SK-N-SH treated with all-trans-retinoic acid at 6 μM for 48 hours (cell line): ENCODE data around the gene NRBF2.

Source experiments
- ATAC-seq: fragments of 200-7000 bp; cut with Tn5 transposase; 3 replicates; pipeline ENCODE4 v1.9.1; 2020; ENCODE audit warnings: mild to moderate bottlenecking, moderate library complexity
- ARNTL ChIP-seq: fragments of 450-650 bp; formaldehyde crosslinking; IDR thresholded peaks from 2 replicates; pipeline ENCODE4 v1.5.0; 2020; ENCODE audit warnings: low read depth, mild to moderate bottlenecking, moderate library complexity, borderline replicate concordance
- BACH2 ChIP-seq: fragments of 250-450 bp; sonication (Bioruptor Pico); IDR thresholded peaks from 2 replicates; pipeline ENCODE4 v1.9.0; 2021; ENCODE audit warnings: mild to moderate bottlenecking, borderline replicate concordance
- CREB5 ChIP-seq: fragments of 250-450 bp; sonication (Bioruptor Pico); IDR thresholded peaks from 2 replicates; pipeline ENCODE4 v1.5.1; 2020; ENCODE audit warnings: low read depth, mild to moderate bottlenecking, moderate library complexity
- CSDC2 ChIP-seq: fragments of 250-450 bp; sonication (Bioruptor Pico); IDR thresholded peaks from 2 replicates; pipeline ENCODE4 v1.5.0; 2020; ENCODE audit warnings: mild to moderate bottlenecking, moderate library complexity
- CSRNP3 ChIP-seq: fragments of 250-450 bp; sonication (Bioruptor Pico); IDR thresholded peaks from 2 replicates; pipeline ENCODE4 v1.5.1; 2021; ENCODE audit warnings: mild to moderate bottlenecking, moderate library complexity
- ESRRG ChIP-seq: fragments of 250-450 bp; sonication (Bioruptor Pico); IDR thresholded peaks from 2 replicates; pipeline ENCODE4 v1.6.1; 2021; ENCODE audit warnings: mild to moderate bottlenecking
- GLIS3 ChIP-seq: fragments of 250-450 bp; sonication (Bioruptor Pico); IDR thresholded peaks from 2 replicates; pipeline ENCODE4 v1.5.0; 2020; ENCODE audit warnings: mild to moderate bottlenecking, moderate library complexity
- ISL1 ChIP-seq: fragments of 250-450 bp; sonication (Bioruptor Pico); IDR thresholded peaks from 2 replicates; pipeline ENCODE4 v2.1.2; 2022; ENCODE audit warnings: mild to moderate bottlenecking, moderate library complexity
- OSR1 ChIP-seq: fragments of 250-450 bp; sonication (Bioruptor Pico); IDR thresholded peaks from 2 replicates; pipeline ENCODE4 v1.8.0; 2022; ENCODE audit warnings: moderate library complexity, mild to moderate bottlenecking, inconsistent platforms
- PATZ1 ChIP-seq: fragments of 250-450 bp; sonication (Bioruptor Pico); IDR thresholded peaks from 2 replicates; pipeline ENCODE4 v1.8.0; 2020; ENCODE audit warnings: mild to moderate bottlenecking, moderate library complexity, borderline replicate concordance
- POU6F1 ChIP-seq: fragments of 250-450 bp; sonication (Bioruptor Pico); IDR thresholded peaks from 2 replicates; pipeline ENCODE4 v1.8.0; 2021; ENCODE audit warnings: low read depth, mild to moderate bottlenecking, moderate library complexity, borderline replicate concordance
- RARB ChIP-seq: fragments of 250-450 bp; sonication (Bioruptor Pico); IDR thresholded peaks from 2 replicates; pipeline ENCODE4 v1.8.0; 2021; ENCODE audit warnings: mild to moderate bottlenecking, moderate library complexity
- SNAI2 ChIP-seq: fragments of 250-450 bp; sonication (Bioruptor Pico); IDR thresholded peaks from 2 replicates; pipeline ENCODE4 v1.5.0; 2020; ENCODE audit warnings: mild to moderate bottlenecking, moderate library complexity
- TCF4 ChIP-seq: fragments of 250-450 bp; sonication (Bioruptor Pico); IDR thresholded peaks from 2 replicates; pipeline ENCODE4 v1.8.0; 2021; ENCODE audit warnings: mild to moderate bottlenecking, moderate library complexity, borderline replicate concordance
- ZC3H10 ChIP-seq: fragments of 250-450 bp; sonication (Bioruptor Pico); IDR thresholded peaks from 2 replicates; pipeline ENCODE4 v1.5.1; 2021; ENCODE audit warnings: mild to moderate bottlenecking, moderate library complexity
- ZFP3 ChIP-seq: fragments of 250-450 bp; sonication (Bioruptor Pico); IDR thresholded peaks from 2 replicates; pipeline ENCODE4 v1.5.0; 2020; ENCODE audit warnings: mild to moderate bottlenecking, moderate library complexity
- ZFP30 ChIP-seq: fragments of 450-650 bp; formaldehyde crosslinking; IDR thresholded peaks from 2 replicates; pipeline ENCODE4 v1.5.0; 2022; ENCODE audit warnings: mild to moderate bottlenecking, moderate library complexity
- ZNF565 ChIP-seq: fragments of 450-650 bp; formaldehyde crosslinking; conservative IDR thresholded peaks from 2 replicates; pipeline ENCODE4 v1.5.0; 2020; ENCODE audit warnings: low read depth, mild to moderate bottlenecking, moderate library complexity
- ZNF8 ChIP-seq: fragments of 450-650 bp; formaldehyde crosslinking; IDR thresholded peaks from 2 replicates; pipeline ENCODE4 v1.5.0; 2020; ENCODE audit warnings: mild to moderate bottlenecking, moderate library complexity

NRBF2 gene

GRCh38 chr10:63168821-63169462, 35.8 kb downstream of the NRBF2 start:
- TF ChIP-seq BACH2 (CRISPR knock-in tag) (no peak), ZNF8 (no peak), ZFP30 (no peak), ZC3H10 (CRISPR knock-in tag) (no peak), ARNTL (CRISPR knock-in tag) (no peak), CREB5 (no peak)
- no peak for ATAC-seq

GRCh38 chr10:63169624-63170023, 36.5 kb downstream of the NRBF2 start:
- ATAC-seq: peak; percentile 33; the same call in 1 of the 3 replicates
- TF ChIP-seq CSRNP3 (CRISPR knock-in tag): no peak
- TF ChIP-seq ZC3H10 (CRISPR knock-in tag): no peak
- no peak for TF ChIP-seq ESRRG (CRISPR knock-in tag)
- TF ChIP-seq PATZ1: no peak
- TF ChIP-seq GLIS3: no peak
- TF ChIP-seq BACH2 (CRISPR knock-in tag): no peak
- TF ChIP-seq ISL1 (CRISPR knock-in tag): no peak
- TF ChIP-seq POU6F1 (CRISPR knock-in tag): no peak
- TF ChIP-seq SNAI2 (CRISPR knock-in tag): no peak
- no peak for TF ChIP-seq TCF4 (CRISPR knock-in tag)
- no peak for TF ChIP-seq ZNF565 (CRISPR knock-in tag)
- TF ChIP-seq RARB (CRISPR knock-in tag): no peak

GRCh38 chr10:63171255-63171855, 38.2 kb downstream of the NRBF2 start:
- TF ChIP-seq CSDC2 (CRISPR knock-in tag) (no peak), CREB5 (no peak), SNAI2 (CRISPR knock-in tag) (no peak), GLIS3 (no peak), PATZ1 (no peak), ARNTL (CRISPR knock-in tag) (no peak), ISL1 (CRISPR knock-in tag) (no peak), OSR1 (CRISPR knock-in tag) (no peak), CSRNP3 (CRISPR knock-in tag) (no peak), ZFP3 (CRISPR knock-in tag) (no peak)
- no peak for ATAC-seq
